ENCODE measurements around the gene CHID1. TPM values are rescaled to one million over a fixed set of nuclear protein-coding genes. Genes with fewer than 3 reads are reported as not detected.

CHID1 gene
- polyA plus RNA-seq, 3 donors: 103 to 117 (median 110) TPM

DNA sequence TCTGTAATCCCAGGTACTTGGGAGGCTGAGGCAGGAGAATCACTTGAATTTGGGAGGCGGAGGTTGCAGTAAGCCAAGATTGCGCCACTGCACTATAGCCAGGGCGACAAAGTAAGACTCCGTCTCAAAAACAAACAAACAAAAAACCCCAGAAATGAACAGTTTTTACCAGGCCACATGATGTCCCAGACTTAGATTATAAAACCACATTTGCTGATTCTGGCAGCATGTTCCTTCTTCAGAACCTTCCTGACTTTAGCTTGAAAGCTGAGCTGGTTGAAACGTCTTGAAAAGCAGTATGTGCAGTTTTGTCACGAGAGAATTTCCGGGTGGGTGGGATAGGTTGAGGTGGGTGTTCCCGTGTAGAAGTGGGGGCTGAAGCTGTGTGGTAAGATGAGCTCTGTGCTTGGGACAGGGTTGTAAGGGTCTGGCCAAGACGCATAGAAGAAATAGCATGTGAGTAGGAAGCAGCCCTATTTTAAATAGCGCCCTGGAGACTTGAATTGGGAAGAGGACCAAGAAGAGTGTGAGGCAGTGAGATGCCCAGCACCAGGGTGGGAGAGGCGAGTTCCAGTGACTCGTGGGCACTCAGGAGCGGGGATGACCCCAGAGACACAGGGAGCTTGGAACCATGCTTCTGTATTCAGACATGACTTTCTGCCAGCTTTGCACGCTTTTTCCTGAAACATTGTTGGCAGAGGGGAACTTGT, 22.7 kb upstream of the CHID1 start:
- no peak for DNase-seq (ENCODE audit: low read depth in 3 of 3, low spot score in 2 of 3)

DNA sequence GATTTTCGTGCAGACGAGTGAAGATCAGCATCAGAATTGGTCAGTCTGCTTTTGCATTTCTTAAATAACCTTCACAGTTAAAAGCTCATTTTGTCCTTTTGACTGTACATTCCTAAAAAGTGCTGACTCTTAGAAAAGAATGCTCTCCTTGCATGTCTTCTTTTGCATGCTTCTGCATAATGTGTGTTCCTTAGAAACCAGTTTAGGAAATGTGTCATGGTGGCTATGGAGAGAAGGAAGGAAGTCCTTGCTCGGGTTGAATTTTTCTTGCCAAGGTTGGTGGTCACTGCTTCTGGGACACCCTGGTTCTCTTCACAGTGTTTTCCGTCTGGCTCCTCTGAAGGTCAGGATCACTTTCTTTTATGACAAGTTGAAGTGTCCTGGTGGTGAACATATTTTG, 21.8 kb upstream of the CHID1 start:
- DNase-seq (ENCODE audit: low read depth in 3 of 3, low spot score in 2 of 3): no peak

DNA sequence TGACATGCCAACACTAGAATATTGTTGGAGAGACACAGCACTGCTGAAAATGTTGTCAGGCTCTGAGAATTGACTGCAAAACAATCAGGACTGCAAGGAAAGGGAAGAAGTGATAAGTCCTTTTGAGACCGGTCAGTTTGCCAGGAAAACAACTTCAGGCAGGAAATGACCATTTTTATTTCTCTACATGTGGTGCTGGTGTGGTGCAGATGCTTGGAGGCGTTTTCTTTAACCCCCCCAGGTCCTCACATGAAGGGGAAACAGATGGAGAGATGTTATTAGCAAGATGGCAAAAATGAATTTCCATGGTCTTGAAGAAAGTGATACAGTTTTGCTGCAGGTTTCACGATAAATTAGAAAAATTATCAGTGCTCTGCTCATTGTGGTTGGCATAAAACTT, 20.8 kb upstream of the CHID1 start:
- no peak for DNase-seq (ENCODE audit: low read depth in 3 of 3, low spot score in 2 of 3)

DNA sequence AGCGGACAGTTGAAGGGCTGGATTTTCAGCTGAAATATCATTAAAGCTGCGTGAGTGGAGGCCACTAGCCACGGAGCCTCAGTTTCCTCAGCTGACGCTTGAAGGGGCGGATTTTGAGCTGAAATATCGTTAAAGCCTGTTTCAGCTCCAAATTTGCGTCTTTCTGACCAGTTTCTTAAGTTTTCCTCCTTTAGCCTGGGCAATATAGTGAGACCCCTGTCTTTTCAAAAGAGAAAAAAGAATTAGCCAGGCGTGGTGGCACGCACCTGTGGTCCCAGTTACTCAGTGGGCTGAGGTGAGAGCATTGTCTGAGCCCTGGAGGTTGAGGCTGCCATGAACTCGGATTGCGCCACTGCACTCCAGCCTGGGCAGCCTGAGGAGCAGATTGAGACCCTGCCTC, 18.8 kb upstream of the CHID1 start:
- no peak for DNase-seq (ENCODE audit: low read depth in 3 of 3, low spot score in 2 of 3)

DNA sequence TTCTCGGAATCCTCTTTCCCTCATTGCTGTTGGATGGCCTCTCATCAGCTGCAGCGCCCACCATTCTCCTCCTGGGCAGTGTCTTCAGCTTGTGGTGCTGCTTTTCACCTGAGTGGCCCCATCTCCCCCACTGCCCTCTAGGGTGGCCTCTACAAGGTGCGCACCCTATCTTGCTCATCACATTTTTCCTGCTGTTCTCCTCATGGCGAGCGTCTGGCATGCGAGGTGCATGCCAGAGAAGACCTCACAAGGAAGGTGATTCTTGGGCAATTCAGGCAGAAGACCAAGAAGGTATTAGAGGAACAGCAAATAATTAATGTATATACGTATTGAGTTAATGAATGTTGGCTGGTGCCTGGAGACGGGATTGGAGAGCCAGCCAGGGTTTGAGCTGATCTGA, 18.2 kb upstream of the CHID1 start:
- DNase-seq (ENCODE audit: low read depth in 3 of 3, low spot score in 2 of 3): no peak

DNA sequence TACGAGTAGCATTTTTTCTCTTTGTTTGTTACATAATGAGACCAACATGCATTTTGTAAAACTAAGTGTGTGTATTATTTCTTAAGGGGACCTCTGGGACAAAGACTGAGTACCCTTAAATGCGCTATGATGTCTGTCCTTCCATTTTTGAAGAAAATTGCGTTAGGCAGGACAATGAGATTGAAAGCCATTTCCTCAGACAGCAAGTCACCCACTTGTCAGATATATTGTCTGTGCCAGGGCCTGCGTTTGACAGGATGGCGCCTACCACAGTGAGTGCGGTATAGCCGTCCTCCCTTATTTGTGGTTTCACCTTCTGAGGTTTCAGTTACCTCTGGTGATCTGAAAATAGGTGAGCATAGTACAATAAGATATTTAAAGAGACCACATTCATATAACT, 17.3 kb upstream of the CHID1 start:
- DNase-seq (ENCODE audit: low read depth in 3 of 3, low spot score in 2 of 3): no peak

DNA sequence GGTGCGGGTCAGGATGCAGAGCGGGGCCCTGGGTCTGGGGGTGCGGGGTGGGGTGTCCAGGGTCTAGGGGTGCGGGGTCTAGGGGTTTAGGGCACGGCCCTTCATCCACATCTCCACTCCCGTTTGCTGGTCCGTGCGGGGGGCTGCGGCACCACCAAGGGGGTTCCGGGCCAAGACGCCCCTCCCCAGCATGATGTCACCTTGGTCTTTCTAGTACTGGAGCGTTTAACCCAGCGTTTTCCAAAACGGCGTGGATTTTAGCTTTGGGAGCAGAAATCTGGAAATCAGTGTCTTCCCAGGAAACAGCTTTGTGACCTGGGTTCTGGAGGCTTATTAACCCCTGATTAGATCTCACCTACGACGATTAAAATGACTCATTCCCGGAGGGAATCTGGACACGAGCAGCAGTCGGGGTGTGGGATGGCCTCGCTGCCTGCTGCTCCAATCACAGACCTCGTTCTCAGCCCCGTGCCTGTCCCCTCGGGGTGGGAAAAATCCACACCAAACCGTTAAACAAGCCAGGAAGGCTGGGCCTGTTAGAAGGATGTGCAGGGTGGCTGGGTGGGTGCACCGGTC, 15.8 kb upstream of the CHID1 start:
- peak in 1 of 3 donors; percentile 43 for DNase-seq (ENCODE audit: low read depth in 3 of 3, low spot score in 2 of 3)

DNA sequence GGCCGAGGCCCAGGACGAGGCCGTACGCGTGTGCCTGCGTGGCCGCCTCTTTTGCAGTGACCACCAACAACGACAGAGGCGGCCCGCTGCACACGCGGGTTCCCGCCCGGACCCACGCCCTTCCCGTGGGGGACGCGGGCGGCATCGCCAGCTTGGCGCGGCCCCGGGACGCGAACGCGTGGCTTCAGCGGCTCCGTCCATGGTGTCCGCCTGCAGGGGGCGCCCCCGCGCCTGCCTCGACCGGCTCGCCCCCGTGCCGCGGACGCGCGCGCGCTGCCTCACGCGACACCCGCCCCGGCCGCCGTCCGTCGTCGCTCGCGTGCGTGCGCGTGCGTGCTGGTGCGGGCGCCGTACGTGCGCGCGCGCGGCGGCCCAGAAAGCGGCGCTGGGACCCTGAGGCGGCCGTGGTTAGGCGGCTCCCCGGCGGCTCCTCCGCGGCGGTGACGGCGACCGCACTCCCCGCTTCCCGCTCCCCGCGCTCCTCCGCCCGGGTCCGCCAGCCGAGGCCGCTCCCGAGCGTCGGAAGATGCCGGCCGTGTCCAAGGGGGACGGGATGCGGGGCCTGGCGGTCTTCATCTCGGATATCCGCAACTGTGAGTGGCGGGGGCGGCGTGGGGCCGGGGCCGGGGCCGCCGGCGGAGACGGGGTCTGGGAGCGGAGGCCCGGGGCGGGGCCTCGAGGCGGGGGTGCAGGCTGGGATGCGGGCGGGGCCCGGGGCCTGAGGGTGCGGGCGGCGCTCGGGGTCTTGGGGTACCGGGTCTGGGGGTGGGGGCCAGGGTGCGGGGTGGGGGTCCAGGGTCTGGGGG, 15.1 kb upstream of the CHID1 start, which contains the start of gene AP2A2:
AP2A2 (plus strand) TSS at position 375 of the 806 bp plus-strand sequence; CDS start at position 527, 152 bp downstream.
- DNase-seq (ENCODE audit: low read depth in 3 of 3, low spot score in 2 of 3): peak in 2 of 3 donors; percentile 79 to 80

DNA sequence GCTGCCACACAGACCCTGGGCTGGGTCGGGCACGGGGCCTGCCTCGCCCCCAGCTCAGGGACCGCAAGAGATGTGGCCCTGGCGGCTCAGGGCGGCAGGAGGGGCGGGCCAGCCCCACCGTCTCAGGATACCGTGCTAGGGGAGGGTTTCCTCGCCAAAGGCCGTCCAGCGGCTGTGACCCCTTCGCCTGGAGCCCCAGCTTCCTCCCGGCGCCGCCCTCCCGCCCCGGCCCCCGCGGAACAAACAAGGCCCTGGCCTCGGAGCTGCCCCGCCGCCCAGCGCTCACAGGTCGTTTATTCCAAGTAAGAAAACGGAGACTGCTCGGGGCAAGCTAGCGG, 14.5 kb upstream of the CHID1 start:
- no peak for DNase-seq (ENCODE audit: low read depth in 3 of 3, low spot score in 2 of 3)

DNA sequence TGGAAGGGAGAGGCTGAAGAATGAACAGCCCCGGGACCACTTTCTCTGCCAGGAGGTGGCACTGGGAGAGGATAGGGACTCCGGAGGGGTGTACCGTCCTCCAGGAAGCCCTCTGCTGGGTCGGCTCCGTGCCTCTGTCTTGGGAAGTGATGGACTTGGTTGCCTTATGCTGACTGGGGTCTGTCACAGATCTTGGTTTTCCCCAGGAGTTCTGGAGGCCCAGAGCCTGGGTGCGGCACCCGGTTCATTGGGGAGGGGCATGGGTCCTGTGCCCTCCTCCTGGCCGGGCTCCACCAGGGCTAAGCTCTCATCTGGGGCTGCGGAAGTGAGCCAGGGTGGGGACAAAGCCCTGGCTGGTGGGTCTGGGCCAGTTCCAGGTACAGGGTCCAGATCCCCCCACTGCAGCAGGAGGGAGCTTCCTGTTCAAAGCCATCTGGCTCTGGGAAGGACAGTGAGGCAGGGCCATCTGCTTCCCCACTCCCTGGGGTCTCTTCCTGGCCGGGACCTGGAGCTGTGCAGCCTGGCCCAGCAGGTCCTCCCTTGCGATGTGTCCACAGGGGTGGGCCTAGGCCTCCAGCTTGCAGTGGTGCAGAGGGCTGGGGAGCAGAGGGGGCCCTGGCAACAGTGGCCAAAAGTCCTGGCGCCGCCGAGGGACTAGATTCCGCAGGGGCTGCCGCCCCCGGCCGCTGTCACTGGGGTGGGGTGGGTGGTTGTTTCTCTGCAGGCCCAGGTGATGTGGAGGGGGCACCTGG, 14.0 kb upstream of the CHID1 start:
- DNase-seq (ENCODE audit: low read depth in 3 of 3, low spot score in 2 of 3): no peak

DNA sequence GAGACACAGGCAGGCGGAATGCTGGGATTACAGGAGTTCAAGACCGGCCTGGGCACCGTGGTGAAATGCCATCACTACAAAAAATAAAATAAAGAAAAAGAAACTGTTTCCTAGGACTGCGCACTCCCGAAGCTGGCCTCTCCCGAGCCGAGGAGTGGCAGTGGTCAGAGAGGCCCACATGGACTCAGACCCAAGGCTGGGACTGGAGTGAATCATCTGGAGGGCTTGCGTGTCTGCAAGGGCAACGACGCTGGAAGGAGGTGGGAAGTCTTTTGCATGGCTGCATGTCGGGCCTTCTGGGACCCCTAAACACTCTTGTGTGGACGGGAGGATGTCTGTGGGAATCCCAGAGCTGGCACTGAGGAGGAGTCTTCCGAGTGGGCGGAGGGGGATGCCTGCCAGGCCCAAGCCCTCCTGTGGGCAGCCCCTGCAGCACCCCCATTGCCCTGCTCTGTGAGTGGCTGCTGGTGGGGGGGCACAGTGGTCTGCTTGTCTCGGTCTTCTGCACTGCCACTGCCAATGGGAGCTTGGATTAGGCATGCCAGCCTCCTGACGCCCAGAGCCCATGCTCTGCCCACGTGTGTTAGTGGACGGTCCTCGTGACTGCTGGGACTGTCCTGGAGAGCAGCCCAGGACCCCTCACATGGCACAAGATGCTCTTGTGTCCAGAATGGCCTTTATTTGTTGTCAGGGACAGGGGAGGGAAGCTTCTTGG, 13.2 kb upstream of the CHID1 start:
- DNase-seq (ENCODE audit: low read depth in 3 of 3, low spot score in 2 of 3): no peak

DNA sequence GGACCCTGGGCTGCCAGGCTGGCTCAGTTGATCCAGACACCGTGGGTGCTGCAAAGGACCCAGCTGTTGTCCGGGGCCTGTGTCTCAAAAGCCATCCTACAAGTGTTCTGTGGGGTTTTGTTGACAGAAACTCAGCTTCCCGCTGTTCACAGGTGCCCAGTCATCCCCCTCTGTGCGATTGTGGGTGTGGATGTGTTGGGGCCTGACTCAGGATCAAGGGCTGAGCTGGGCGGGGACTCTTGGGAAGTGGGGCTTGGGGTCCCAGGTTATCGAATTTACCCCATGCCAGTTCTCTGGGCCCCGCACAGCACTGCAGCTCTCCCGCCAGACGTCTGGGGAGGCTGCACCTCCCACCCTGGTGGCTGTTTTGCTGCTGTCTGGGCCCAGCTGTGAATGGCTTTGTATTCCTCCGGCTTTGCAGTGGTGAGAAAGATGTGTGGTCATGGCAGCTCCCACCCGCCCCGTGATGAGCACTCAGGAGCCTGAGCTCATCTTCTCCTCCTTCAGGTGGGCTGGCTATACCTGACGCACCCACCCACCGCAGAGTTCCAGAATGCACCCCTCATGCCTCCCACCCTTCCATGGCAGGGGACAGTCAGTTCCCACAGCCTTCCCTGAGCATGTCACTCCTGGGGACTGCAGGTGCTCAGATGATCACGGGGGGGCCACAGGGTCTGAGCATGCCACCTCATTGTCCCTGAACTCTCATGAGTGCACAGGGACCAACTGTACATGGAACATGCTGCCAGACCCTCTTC, 11.5 kb upstream of the CHID1 start:
- no peak for DNase-seq (ENCODE audit: low read depth in 3 of 3, low spot score in 2 of 3)

DNA sequence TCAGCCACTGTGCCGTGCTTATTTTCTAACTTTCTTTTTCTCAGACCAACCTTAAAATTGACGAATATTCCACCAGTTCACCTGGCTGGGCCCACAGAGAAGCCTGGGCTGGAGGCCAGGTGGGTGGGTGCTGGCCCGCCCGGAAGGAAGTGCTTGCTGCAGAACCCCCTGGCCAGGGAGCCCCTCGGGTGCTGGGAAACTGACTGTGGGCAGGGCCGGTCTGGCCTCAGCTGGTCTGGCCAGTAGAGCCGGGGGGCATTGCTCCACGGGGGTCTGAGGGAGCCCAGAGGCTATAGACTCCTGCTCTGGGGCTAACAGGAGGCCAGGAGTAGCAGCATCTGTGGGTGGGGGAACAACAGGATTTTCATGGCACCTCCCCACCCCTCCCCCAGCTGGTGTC, 6.8 kb upstream of the CHID1 start:
- no peak for DNase-seq (ENCODE audit: low read depth in 3 of 3, low spot score in 2 of 3)

DNA sequence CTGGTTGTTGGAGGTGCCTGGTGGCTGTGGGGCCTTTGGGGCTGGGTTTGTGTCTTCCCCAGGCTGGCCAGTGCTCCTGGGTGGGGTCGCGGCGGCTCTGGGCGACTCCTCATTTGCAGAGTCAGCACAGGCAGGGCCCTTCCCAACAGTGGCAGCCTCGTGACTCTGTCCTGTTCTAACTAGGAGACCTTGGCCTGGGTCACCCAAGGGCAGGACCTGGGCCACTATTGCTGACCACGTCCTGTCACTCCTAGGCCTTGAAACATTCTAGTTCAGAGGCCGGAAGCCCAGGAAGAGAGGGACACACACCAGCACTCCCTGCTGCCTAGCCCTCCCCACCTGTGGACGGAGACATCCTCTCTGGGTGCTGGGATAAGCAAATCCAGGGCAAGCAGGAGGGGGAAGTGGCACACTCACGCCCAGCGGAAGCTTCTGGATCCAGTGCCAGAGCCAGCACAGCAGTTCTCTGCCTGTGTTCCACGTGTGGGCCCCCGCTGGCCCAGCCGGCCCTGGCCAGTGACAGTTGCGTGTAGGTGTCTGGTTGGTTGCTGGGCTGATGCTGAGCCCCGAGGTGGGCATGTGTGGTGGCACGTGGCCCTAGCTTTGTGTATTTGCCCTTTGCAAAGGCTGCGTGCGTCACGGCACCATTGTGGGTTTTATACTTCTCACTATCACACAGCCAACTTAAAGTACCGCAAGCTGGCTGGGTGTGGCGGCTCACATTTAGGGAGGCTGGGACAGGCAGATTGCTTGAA, 4.3 kb upstream of the CHID1 start:
- DNase-seq (ENCODE audit: low read depth in 3 of 3, low spot score in 2 of 3): no peak

DNA sequence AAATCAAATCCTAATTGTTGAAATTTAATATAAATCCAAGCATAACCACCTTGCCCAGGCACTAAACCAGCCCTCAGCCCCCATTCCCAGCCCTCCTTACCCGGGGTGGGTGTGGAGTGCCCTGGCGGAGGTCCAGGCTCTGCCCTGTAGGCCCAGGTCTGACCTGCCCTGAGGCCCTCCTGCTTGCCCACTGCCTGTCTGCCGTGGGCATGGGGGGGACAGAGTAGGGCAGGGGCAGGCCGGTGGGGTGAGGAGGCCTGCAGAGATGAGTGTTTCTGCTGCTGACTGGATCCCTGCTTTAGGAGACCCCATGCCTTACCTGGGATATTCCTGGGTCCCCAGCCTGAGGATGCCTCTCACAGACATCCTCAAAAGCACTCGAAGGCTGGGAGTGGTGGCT, 3.6 kb upstream of the CHID1 start:
- DNase-seq (ENCODE audit: low read depth in 3 of 3, low spot score in 2 of 3): no peak

DNA sequence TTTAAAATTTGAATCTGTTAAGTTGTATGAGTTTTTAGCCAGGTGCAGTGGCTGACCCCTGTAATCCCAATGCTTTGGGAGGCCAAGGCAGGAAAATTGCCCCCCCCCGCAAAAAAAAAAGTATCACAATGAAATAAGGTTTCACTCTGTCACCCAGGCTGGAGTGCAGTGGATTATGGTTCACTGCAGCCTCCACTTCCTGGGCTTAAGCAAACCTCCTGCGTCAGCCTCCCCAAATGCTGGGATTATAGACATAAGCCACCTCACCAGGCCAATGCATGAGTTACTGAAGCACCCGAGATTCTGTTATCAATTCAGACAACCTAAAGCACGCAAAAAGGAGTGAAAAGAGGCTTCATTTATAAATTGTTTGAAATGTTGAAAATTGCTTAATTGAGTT, 2.4 kb upstream of the CHID1 start:
- no peak for DNase-seq (ENCODE audit: low read depth in 3 of 3, low spot score in 2 of 3)

DNA sequence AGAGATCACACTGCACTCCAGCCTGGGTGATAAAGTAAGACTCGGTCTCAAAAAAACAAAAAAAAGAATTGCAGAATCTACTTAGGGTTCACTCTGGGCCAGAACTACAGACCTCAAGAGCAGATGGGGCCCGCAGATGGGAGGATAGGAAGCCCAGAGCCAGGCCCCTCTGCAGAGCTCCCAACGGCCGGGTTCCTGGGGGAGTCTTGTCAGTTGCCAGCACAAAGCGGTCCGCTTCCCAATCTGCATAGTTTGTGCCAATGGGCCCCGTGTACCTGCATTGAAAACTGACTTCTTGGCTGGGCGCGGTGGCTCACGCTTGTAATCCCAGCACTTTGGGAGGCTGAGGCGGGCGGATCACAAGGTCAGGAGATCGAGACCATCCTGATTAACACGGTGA, 1.7 kb upstream of the CHID1 start:
- DNase-seq (ENCODE audit: low read depth in 3 of 3, low spot score in 2 of 3): no peak

DNA sequence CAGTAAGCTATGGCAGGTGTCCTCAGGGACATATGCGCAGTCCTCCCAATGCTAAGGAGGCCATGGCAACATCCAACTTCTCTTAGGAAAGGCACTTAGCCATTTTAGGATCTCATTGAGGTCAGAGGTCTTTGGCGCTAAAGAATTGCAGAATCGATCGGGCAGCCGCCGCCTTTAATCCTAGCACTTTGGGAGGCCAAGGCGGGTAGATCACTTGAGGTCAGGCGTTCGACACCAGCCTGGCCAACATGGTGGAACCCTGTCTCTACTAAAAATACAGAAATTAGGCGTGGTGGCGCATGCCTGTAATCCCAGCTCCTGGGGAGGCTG, 1.2 kb upstream of the CHID1 start:
- no peak for DNase-seq (ENCODE audit: low read depth in 3 of 3, low spot score in 2 of 3)

Measured in right renal cortex interstitium (tissue), 3 donors.